HG03045 (cell line): ENCODE measurements around the gene ZNF69.
A peak's percentile ranks its signal among the peaks of the same experiment; 100 is the strongest.
"Not testable (repeated sequence)": the region's sequence is repeated elsewhere in the genome, so short reads cannot be mapped to it uniquely, and the experiment has no call there.

Experiments used
- ATAC-seq: cut with Tn5 transposase; IDR thresholded peaks from one replicate; pipeline ENCODE4 v1.9.1; 2021; ENCODE audit warnings: mild to moderate bottlenecking, moderate library complexity; ENCODE audit not compliant: unreplicated experiment

ZNF69 gene

GRCh38 chr19:11890634-11891033 is 3.1 kb downstream of the ZNF69 start:
- no peak for ATAC-seq

GRCh38 chr19:11894851-11895250 is 7.3 kb downstream of the ZNF69 start:
- ATAC-seq = no peak

DNA sequence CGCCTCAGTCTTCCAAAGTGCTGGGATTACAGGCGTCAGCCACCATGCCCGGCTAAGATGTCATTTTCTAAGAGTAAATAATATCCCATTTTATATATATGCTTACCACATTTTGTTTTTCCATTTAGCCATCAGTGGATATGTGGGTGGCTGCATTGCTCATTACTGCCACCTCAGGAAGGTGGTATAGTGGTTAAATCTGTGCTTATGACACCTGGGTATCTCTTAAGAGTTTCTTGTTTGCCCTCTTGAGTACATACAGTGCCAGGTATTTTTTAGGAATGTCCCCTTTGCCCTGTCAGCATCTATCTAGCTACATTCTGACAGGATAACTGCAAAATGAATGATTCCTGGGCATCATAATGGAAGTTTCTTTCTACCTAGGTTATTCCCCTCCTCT is 14.6 kb downstream of the ZNF69 start:
- no peak for ATAC-seq

- ATAC-seq = no peak
Measured at GRCh38 chr19:11905928-11906327, 18.3 kb downstream of the ZNF69 start.

DNA sequence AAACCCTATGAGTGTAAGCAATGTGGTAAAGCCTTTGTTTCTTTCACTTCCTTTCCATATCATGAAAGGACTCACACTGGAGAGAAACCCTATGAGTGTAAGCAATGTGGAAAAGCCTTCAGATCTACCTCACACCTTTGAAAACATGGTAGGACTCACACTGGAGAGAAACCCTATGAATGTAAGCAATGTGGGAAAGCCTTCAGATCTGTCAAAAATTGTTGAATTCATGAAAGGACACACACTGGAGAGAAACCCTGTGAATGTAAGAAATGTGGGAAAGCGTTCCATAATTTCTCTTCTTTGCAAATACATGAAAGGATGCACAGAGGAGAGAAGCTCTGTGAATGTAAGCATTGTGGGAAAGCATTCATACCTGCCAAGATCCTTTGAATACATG is 24.4 kb downstream of the ZNF69 start:
- ATAC-seq = not testable (repeated sequence)

- ATAC-seq = not testable (repeated sequence)
Measured at GRCh38 chr19:11914417-11915051, 27.0 kb downstream of the ZNF69 start.

DNA sequence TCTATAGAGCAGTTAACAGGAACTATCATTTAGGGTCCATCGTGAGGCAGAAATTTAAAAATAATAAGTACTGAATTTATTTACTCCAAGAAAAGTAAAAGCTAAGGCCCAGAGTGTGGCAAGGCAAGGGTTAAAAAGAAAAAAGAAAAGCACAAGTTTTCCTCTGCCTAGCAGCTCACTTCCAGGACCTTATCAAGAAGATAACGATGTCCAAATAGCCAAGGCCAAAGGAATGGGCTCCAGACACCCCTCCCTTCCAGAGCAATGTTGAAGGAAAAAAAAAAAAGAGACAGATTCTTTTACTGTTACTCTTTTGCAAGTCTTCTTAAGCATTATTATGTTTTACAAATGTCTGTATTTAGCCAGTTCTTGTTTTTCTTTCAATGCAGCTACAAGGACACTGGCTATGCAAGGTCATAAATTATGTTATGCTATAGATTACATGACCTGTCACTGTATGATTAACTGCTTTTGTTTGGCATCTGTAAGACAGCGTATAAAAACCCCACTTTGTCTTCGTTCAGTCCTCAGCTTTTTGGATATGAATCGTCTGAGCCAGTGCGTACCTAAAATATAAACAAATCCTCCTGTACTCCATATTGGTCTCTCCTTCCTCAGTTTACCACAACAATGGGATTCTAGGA is 34.4 kb downstream of the ZNF69 start:
- no peak for ATAC-seq

DNA sequence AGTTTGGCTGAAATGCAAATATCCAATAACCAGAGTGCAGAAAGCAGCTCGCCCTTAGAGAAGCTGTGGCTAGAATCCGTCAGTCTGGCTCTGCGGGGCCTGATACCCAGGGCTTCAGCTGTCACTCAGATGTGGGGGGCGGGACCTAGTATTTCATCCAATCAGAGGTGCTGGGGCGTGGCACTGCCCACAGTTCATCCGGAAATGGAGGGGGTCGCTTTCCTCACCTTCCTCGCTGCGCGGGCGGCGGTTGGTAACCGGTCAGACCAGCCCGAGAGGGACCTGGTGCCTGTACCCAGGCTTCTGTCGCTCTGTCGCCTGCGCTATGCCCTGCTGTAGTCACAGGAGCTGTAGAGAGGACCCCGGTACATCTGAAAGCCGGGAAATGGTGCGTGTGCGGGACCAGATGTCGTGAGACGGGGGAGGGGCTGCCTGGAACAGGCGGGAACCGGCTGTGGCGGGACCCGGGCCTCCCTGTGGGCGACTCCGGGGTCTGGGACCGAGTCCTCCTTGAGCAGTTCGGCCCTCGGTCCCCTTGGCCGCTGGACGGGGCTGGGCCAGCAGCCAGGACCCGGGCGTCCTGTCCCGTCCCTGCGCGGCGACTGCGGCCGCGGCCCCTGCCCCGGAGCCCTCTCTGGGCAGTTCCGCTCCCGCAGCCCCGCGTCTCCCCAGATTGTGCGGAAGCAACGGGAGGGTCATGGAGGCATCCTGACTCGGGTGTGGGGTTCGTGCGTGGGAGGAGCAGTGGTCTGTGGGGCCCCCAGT is 37.5 kb downstream of the ZNF69 start, which contains the start of gene ZNF700:
TSS of gene ZNF700 (plus strand) at position 222 of the 765 bp plus-strand sequence. CDS start at position 326, 104 bp downstream.
- peak; percentile 84 for ATAC-seq

GRCh38 chr19:11925651-11926187 is 38.1 kb downstream of the ZNF69 start:
- ATAC-seq = not testable (repeated sequence)

DNA sequence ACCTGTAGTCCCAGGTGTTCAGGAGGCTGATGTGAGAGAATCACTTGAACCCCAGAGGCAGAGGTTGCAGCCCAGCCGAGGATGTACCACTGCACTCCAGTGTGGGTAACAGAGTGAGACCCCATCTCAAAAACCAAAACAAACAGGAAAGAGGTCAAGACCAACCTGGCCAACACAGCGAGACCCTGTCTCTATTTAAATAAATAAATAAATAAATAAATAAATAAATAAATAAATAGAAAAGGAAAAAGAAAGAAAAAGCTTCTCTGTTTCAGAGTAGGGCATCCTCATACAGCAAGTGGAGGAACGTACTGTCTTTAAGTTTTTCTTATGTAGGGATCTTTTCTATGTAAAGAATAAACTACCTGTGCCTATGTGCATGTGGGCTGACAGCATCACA is 39.6 kb downstream of the ZNF69 start:
- ATAC-seq = no peak

DNA sequence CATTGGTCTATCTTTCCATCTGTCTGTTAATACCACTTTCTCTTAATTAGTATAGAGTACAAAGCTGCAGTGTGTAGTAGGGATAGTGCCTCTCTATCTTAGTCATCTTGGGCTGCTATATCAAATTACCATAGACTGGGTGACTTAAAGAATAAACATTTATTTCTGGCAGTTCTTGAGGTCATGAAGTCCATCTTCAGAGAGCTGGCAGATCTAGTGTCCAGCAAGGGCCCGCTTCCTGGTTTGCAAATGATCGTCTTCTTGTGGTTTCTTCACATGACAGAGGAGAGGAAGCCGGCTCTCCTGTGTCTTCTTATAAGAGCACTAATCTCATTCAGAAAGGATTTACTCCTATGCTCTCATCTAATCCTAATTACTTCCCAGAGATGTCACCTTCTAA is 43.5 kb downstream of the ZNF69 start:
- ATAC-seq = no peak

DNA sequence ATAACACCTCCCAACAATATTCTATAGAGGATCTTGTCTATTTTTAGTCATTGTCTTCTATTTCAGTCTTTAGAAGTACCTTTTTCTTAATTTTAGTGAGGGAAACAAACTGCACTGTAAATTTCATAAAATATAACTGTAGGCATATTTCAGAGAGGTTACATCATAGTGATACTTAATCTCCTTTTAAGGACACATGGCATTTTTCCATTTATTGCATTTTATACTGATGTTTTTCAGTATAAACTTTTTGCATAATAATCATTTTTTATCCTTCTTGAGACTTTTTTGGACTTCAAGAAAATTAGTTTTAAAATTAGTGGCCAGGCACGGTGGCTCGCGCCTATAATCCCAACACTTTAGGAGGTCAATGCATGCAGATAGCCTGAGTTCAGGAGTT is 43.9 kb downstream of the ZNF69 start:
- ATAC-seq = no peak

- ATAC-seq = not testable (repeated sequence)
Measured at GRCh38 chr19:11935829-11936228, 48.2 kb downstream of the ZNF69 start.

GRCh38 chr19:11938383-11938782 is 50.8 kb downstream of the ZNF69 start:
- not testable (repeated sequence) for ATAC-seq

GRCh38 chr19:11941361-11941887 is 53.8 kb downstream of the ZNF69 start:
- ATAC-seq = not testable (repeated sequence)

DNA sequence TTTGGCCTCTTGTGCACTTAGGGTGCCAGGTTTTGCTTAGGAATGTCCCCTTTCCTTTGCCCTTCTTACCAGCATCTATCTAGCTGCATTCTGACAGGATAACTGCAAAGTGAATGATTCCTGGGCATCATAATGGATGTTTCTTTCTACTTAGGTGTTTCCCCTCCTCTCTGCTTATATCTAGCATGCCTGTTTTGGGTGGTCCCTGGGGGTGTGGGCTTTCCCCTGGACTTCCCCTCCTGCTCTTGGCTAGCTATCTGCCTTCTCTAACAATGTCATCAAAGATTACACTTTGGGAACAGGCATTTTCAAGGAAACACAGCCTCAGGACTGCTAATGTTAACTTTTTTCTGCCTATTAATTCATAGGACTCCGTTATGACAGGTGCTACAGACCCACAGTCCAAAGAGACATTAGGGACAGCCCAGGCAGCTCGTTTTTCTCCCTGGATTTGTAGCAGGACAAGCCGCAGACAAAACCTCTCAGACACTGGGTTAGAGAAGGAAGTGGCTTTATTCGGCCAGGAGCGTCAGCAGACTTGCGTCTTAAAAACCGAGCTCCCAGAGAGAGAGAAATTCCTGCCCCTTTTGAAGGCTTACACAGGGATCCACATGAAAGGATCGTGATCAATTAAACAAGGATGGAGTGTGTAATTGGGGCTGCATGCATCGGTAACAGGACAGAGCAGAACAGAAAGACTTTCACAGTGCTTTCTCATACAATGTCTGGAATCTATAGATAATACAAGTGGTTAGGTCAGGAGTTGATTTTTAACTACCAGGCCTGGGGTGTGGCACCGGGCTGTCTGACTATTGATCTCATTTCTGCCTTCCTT is 54.6 kb downstream of the ZNF69 start:
- ATAC-seq = no peak

- ATAC-seq = no peak
Measured at GRCh38 chr19:11942843-11943108, 55.2 kb downstream of the ZNF69 start.

DNA sequence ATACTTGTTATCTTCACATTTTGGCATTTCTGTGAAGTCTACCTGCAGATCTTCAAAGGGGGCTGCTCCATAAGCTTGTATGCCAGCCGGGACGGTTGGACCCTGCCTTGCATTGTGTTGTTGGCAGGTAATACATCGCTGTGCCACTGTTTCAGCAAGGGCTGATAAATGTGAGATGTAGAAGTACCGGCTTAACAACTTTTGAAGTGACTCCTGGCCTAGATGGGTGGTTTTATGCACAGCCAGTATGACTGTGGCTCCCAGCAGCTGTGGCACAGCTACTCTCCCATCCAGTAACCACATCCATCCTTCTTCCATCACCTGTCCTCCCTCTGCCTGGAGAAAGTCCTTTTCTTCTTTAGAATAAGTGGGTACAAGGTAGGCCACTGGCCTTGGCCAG is 57.1 kb downstream of the ZNF69 start:
- no peak for ATAC-seq

DNA sequence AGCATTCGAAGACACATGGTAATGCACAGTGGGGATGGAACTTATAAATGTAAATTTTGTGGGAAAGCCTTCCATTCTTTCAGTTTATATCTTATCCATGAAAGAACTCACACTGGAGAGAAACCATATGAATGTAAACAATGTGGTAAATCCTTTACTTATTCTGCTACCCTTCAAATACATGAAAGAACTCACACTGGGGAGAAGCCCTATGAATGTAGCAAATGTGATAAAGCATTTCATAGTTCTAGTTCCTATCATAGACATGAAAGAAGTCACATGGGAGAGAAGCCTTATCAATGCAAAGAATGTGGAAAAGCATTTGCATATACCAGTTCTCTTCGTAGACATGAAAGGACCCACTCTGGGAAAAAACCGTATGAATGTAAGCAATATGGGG is 61.1 kb downstream of the ZNF69 start:
- no peak for ATAC-seq

GRCh38 chr19:11949201-11949600 is 61.6 kb downstream of the ZNF69 start:
- no peak for ATAC-seq

DNA sequence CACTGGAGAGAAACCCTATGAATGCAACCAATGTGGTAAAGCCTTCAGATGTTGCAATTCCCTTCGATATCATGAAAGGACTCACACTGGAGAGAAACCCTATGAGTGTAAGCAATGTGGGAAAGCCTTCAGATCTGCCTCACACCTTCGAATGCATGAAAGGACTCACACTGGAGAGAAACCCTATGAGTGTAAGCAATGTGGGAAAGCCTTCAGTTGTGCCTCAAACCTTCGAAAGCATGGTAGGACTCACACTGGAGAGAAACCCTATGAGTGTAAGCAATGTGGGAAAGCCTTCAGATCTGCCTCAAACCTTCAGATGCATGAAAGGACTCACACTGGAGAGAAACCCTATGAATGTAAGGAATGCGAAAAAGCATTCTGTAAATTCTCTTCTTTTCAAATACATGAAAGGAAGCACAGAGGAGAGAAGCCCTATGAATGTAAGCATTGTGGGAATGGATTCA is 62.1 kb downstream of the ZNF69 start:
- not testable (repeated sequence) for ATAC-seq
